Non-pigmented ciliary epithelial cell (primary cell): ENCODE results near the gene CCDC191.

Experiments
- DNase-seq: peaks from one replicate; pipeline ENCODE4 v3.0.0-alpha.2; 2010; ENCODE audit warnings: low read depth

CCDC191 gene

GRCh38 chr3:113966172-113966571 lies 90.2 kb downstream of the CCDC191 start:
- no peak for DNase-seq

GRCh38 chr3:113963879-113964278 lies 92.4 kb downstream of the CCDC191 start:
- no peak for DNase-seq

DNA sequence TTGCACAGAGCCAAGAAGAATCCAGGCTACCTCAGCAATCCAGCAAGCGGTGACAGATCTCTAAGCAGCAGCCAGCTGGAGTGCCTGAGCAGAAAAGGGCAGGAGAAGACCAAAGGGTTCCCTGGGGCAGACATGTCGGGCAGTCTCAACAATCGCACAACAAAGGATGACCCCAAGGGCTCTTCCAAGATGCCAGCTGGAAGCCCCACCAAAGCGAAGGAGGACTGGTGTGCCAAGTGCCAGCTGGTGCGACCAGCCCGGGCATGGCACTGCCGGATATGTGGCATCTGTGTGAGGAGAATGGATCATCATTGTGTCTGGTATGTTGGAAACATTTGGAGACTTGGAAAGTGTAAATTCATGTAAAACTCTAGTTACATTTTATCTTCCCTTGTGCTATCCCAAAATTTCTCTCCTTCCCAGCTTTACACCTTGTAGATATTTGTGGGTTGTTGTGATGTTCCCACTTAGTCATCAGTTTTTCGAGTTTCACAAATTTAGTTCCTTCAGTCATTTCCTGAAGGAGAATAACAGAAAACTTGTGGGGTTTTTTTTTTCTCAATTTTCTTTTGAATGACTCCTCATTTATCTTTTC lies 102.1 kb downstream of the CCDC191 start:
- no peak for DNase-seq

DNA sequence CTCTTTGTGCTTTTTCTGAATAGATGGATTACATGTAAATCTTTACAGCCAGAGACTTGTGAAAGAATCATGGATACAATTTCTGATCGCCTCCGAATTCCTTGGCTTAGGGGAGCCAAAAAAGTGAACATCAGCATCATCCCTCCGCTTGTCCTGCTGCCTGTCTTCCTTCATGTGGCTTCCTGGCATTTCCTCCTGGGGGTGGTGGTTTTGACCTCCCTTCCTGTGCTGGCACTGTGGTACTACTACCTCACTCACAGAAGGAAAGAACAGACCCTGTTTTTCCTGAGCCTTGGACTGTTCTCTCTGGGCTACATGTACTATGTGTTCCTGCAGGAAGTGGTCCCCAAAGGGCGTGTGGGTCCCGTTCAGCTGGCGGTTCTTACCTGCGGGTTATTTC lies 102.6 kb downstream of the CCDC191 start:
- DNase-seq = no peak

- DNase-seq = no peak
Measured at GRCh38 chr3:113952921-113953320, 103.4 kb downstream of the CCDC191 start.

DNA sequence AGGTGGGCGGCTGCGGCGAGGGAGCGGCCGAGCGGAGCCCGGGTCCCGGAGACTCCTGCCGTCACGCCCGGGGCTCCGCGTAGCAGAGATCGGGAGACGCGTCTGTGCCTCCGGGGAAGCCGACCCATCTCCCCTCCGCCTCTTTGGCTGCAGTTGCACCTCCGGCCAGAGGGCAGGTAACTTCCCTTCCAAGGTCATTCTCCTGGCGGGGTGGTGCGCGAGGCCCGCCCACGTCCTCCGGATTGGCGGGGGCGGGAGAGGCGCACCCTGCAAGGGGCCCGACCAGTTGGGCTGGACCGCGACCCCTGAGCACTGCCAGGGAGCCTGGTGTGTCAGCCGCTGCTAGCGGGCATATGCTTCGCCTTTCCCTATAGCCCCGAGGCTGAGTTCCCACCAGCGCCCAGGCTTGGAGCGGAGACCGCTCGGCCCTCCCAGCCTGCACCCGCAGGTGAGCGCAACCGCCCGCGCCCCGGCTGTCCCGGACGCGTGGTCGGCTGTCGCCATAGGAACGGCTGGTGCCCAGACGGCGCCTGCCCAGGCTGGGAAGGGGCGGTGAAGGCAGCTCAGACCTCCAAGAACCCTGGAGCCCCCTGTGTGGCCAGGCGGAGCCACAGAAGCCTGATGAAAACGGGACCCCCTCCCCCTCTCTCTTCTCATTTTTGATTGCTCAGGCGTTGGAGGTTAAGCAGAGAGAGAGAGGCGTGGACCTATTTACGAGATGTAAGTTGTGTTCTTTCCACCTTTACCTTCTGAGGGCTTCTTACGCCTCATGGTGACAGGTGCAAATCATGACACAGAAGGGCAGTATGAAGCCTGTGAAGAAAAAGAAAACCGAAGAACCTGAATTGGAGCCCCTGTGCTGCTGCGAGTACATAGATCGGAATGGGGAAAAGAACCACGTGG lies 108.1 kb downstream of the CCDC191 start:
- DNase-seq = no peak

GRCh38 chr3:113947372-113948014 lies 108.8 kb downstream of the CCDC191 start, which contains the start of gene ZDHHC23:
ZDHHC23 (plus strand) TSS chr3:113948013; CDS start chr3:113948803, 790 bp downstream.
- DNase-seq = no peak

- no peak for DNase-seq
Measured at GRCh38 chr3:113946831-113947230, 109.5 kb downstream of the CCDC191 start.

- no peak for DNase-seq
Measured at GRCh38 chr3:113927556-113927955, 128.8 kb downstream of the CCDC191 start.

DNA sequence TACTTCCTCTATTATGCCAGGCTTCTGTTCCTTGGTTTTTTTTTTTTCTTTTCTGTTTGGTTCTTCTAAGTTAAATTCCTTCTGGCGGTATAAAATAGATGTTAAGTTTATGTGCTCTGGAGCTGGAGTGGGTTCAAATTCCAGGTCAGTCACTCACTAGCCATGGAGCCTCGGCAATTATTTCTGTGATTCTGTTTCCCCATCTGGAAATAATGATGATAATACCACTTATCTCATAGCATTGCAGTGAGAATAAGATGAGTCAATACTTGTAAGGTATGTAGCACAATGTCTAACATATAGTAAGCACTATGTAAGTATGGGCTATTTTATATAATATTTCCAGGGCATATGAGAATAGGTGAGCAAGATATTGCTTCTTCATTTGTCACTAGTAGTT lies 141.7 kb downstream of the CCDC191 start:
- peak; percentile 51 for DNase-seq
